Cerebellar cortex (tissue), 1 donor: Measurements from ENCODE around the gene PHACTR3.
"Not testable (repeated sequence)": the region's sequence is repeated elsewhere in the genome, so short reads cannot be mapped to it uniquely, and the experiment has no call there.

Experiments used
- DNase-seq: peaks from one replicate; pipeline ENCODE4 v3.0.0-alpha.2; 2015; ENCODE audit warnings: low spot score

Gene PHACTR3

DNA sequence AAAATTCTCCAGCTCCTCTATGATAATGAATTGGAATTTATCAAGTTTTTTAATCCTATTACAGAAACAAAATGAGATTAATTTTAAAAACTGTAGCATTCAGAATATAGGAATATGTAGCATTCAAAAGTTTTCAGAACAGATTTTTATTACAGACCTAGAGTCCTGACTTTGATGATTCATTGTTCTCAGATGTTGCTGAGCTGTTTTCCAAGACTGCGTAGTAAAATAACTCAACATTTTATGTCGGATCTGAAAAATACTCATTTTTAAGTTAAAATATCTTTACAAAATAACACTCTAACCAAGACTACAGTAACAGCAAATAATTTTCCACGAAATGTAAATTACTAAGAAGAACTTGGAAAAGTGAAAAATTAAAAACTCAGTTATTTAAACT lies 262.0 kb downstream of the PHACTR3 start:
- DNase-seq: no peak

GRCh38 chr20:59871096-59871495 lies 266.8 kb downstream of the PHACTR3 start:
- DNase-seq: no peak

- no peak for DNase-seq
These were observed 269.1 kb downstream of the PHACTR3 start for GRCh38 chr20:59873409-59873808.

- no peak for DNase-seq
These were observed 275.9 kb downstream of the PHACTR3 start for GRCh38 chr20:59880198-59880597.

- no peak for DNase-seq
These were observed 280.2 kb downstream of the PHACTR3 start for GRCh38 chr20:59884494-59884893.

DNA sequence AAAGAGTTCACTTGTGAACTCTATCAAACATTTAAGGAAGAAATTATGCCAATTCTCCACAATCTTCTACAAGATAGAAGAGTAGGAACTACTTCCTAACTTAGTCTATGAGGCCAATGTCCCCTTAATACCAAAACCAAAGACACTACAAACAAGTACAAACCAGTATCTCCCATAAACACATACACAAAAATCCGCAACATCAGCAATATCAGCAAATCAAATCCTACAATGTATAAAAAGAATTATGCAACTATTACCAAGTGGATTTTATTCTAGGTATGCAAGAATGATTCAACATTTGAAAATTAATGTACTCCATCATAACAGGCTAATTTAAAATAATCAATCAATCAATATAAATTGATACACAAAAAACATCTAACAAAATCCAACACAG lies 283.7 kb downstream of the PHACTR3 start:
- no peak for DNase-seq

- DNase-seq: not testable (repeated sequence)
These were observed 285.7 kb downstream of the PHACTR3 start for GRCh38 chr20:59890035-59890434.

- DNase-seq: no peak
These were observed 287.2 kb downstream of the PHACTR3 start for GRCh38 chr20:59891581-59891980.

DNA sequence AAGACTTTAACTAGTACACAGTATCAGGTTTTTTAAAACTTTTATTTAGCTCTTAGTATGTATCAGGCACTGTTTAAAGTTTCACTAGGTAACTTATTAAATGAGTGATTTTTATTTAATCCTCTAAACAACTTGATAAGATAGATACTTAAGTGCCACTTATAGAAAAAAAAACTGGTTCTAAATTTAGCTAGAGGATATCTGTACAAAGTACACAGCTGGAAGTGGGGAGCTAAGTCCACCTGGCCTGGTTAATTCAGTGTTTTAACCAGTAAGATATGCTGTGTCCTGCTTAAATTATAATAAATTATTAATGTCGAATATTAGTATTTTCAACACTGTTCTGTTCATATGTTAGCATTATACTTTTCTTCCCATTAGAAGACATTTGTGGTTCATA lies 291.6 kb downstream of the PHACTR3 start:
- no peak for DNase-seq
